Measurements from ENCODE around the gene SET.

Gene SET

DNA sequence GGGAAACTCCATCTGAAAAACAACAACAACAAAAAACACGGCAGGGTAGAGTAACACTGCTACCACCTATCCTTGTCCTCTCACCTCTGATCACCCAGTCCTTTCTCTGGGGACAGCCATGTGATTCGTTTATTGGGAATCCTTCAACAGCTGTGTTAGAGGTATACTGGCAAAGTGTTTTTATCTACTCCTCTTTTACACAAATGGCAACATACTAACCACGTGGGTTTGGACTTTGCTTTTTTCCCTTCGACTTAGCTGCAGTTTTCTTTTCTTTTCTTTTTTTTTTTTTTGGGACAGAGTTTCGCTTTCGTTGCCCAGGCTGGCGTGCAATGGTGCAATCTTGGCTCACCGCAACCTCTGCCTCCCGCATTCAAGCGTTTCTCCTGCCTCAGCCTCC, 11.2 kb upstream of the SET start:
- no peak overlapping the region for H3K27ac ChIP-seq (replicated peaks)
- H3K27me3 ChIP-seq (ENCODE audit: insufficient read depth, poor library complexity, severe bottlenecking), result no peaks in the 10 kb centered on the region
- no peak overlapping the region for H3K4me3 ChIP-seq (replicated peaks; ENCODE audit: insufficient read depth, low read length)
- no peak for DNase-seq (ENCODE audit: low read depth in 1 of 2, low spot score in 1 of 2)
- no peak for TF ChIP-seq POLR2AphosphoS5 (IDR thresholded peaks at IDR 0.05; ENCODE audit: low read depth)
- no peak for TF ChIP-seq SPI1 (IDR thresholded peaks at IDR 0.05; ENCODE audit: borderline replicate concordance, low read depth)
- TF ChIP-seq, protein P1, sequence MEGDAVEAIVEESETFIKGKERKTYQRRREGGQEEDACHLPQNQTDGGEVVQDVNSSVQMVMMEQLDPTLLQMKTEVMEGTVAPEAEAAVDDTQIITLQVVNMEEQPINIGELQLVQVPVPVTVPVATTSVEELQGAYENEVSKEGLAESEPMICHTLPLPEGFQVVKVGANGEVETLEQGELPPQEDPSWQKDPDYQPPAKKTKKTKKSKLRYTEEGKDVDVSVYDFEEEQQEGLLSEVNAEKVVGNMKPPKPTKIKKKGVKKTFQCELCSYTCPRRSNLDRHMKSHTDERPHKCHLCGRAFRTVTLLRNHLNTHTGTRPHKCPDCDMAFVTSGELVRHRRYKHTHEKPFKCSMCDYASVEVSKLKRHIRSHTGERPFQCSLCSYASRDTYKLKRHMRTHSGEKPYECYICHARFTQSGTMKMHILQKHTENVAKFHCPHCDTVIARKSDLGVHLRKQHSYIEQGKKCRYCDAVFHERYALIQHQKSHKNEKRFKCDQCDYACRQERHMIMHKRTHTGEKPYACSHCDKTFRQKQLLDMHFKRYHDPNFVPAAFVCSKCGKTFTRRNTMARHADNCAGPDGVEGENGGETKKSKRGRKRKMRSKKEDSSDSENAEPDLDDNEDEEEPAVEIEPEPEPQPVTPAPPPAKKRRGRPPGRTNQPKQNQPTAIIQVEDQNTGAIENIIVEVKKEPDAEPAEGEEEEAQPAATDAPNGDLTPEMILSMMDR (IDR thresholded peaks at IDR 0.05; ENCODE audit: insufficient read depth, low read length), result no peak
- TF ChIP-seq, protein P2, sequence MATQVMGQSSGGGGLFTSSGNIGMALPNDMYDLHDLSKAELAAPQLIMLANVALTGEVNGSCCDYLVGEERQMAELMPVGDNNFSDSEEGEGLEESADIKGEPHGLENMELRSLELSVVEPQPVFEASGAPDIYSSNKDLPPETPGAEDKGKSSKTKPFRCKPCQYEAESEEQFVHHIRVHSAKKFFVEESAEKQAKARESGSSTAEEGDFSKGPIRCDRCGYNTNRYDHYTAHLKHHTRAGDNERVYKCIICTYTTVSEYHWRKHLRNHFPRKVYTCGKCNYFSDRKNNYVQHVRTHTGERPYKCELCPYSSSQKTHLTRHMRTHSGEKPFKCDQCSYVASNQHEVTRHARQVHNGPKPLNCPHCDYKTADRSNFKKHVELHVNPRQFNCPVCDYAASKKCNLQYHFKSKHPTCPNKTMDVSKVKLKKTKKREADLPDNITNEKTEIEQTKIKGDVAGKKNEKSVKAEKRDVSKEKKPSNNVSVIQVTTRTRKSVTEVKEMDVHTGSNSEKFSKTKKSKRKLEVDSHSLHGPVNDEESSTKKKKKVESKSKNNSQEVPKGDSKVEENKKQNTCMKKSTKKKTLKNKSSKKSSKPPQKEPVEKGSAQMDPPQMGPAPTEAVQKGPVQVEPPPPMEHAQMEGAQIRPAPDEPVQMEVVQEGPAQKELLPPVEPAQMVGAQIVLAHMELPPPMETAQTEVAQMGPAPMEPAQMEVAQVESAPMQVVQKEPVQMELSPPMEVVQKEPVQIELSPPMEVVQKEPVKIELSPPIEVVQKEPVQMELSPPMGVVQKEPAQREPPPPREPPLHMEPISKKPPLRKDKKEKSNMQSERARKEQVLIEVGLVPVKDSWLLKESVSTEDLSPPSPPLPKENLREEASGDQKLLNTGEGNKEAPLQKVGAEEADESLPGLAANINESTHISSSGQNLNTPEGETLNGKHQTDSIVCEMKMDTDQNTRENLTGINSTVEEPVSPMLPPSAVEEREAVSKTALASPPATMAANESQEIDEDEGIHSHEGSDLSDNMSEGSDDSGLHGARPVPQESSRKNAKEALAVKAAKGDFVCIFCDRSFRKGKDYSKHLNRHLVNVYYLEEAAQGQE (IDR thresholded peaks at IDR 0.05; ENCODE audit: insufficient replicate concordance, low read depth), result no peak
- TF ChIP-seq GABPA (IDR thresholded peaks at IDR 0.05; ENCODE audit: low read depth), result no peak

DNA sequence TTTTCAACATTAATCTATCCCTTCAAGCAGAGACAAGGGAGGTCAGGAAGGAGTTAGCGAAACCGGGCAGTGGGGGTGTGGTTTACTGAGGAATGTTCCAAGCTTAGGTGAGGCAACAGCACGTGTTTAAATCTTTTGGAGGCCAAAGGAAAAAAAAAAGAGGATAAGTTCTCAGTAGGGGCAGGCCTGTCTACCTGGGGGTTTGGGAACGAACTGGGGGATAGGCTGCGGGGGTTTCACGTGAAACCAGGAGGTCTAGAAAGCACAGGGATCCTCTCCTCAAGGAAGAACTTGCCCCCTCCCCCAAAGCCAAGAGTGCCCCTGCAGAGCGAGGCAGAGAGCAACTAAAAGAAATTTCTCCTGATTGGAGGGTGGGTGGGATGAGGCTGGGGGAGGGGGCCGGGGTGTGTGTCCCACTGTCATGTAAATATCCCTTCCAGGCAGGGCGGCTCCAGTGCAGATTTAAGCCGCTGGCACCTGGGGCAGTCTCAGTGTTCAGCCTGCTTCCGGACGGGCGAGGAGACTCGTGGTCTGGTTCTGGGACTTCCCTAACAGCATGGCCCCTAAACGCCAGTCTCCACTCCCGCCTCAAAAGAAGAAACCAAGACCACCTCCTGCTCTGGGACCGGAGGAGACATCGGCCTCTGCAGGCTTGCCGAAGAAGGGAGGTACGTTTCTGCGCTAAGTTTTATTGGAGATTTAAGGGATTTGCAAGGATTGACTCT, 5.5 kb upstream of the SET start:
- Histone ChIP-seq H3K4me3 (replicated peaks; ENCODE audit: insufficient read depth, low read length) (peak overlapping the region; percentile 63), H3K27ac (replicated peaks) (peak overlapping the region; percentile 87), H3K27me3 (ENCODE audit: insufficient read depth, poor library complexity, severe bottlenecking) (no peaks in the 10 kb centered on the region)
- peak in 1 of 2 experiments; percentile 75 for DNase-seq (ENCODE audit: low read depth in 1 of 2, low spot score in 1 of 2)
- peak; percentile 17; the same call in 1 of the 2 replicates for TF ChIP-seq SPI1 (IDR thresholded peaks at IDR 0.05; ENCODE audit: borderline replicate concordance, low read depth)
- peak; percentile 25; the same call in 1 of the 2 replicates for TF ChIP-seq POLR2AphosphoS5 (IDR thresholded peaks at IDR 0.05; ENCODE audit: low read depth)
- TF ChIP-seq, protein P2 (IDR thresholded peaks at IDR 0.05; ENCODE audit: insufficient replicate concordance, low read depth), result peak; percentile 13
- TF ChIP-seq GABPA (IDR thresholded peaks at IDR 0.05; ENCODE audit: low read depth), result no peak

DNA sequence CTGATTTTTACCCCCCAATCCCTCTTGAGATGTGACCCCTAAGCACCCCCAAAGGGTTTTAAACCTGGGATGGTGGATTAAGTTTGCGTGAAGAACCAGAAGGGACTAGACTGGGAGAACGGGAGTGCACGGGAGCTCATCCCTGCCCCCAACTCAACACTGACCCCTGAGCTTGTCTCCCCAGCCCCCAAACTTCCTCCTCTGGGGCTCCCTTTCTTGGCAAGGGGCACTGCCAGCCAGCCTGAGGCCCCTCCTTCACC, 5.0 kb upstream of the SET start:
- peak overlapping the region; percentile 87 for H3K27ac ChIP-seq (replicated peaks)
- TF ChIP-seq, protein P2 (IDR thresholded peaks at IDR 0.05; ENCODE audit: insufficient replicate concordance, low read depth), result peak; percentile 5
- TF ChIP-seq, protein P1 (IDR thresholded peaks at IDR 0.05; ENCODE audit: insufficient read depth, low read length), result no peak
- peak overlapping the region; percentile 63 for H3K4me3 ChIP-seq (replicated peaks; ENCODE audit: insufficient read depth, low read length)
- H3K27me3 ChIP-seq (ENCODE audit: insufficient read depth, poor library complexity, severe bottlenecking), result no peaks in the 10 kb centered on the region
- no peak for DNase-seq (ENCODE audit: low read depth in 1 of 2, low spot score in 1 of 2)

All from HL-60 (cell line).